HepG2 (cell line): ENCODE results near the gene FMO2. TPM values are rescaled to one million over a fixed set of nuclear protein-coding genes. Genes with fewer than 3 reads are reported as not detected.

Experiments
- ATAC-seq: fragments of 200-7000 bp; cut with Tn5 transposase; 3 replicates; pipeline ENCODE4 v1.9.1; 2020; ENCODE audit warnings: mild to moderate bottlenecking, moderate library complexity
- BruUV-seq: library from RNA; stranded (reverse); fragments of 400-500 nt; replicated peaks from 2 replicates; lab custom pipeline; 2021; lab: Mats Ljungman, UMichigan
- CTCF ChIA-PET: fragments of 300-600 bp; formaldehyde crosslinking; extraction: SDS; loops from one replicate; lab custom pipeline; 2021; ENCODE audit warnings: low total read pairs, inconsistent platforms, low intra/inter-chr PET ratio; lab: Yijun Ruan, JAX
- POLR2A ChIA-PET: fragments of 350-600 bp; sonication (Branson Sonifier 250); formaldehyde crosslinking; loops from one replicate; lab custom pipeline; 2020; ENCODE audit warnings: antibody characterized with exemption, inconsistent platforms; lab: Yijun Ruan, JAX
- DNase-seq: peaks from one replicate; pipeline ENCODE4 v3.0.0-alpha.2; 2015; ENCODE audit warnings: low spot score
- FAIRE-seq: peaks from 3 replicates; lab custom pipeline; 2011; peaks lifted over from hg19 to GRCh38; lab: Jason Lieb, UNC
- H2AFZ ChIP-seq: one replicate; pipeline ENCODE4 v1.6.1; 2011; ENCODE audit warnings: low read length, inconsistent platforms
- H3K27ac ChIP-seq: fragments of 300-600 bp; 3 replicates; pipeline ENCODE4 v1.8.0; 2011; ENCODE audit warnings: mixed run types, mild to moderate bottlenecking, mixed read lengths, low read length, inconsistent platforms; ENCODE audit not compliant: insufficient read depth; ENCODE audit errors: extremely low read length
- H3K27me3 ChIP-seq, 2 experiments: fragments of 200-600 bp in 1 of 2; 2 replicates in 1 of 2; 3 replicates in 1 of 2; pipeline versions ENCODE4 v1.6.0 to v1.8.0; 2011; ENCODE audit warnings: low read length in 2 of 2, mild to moderate bottlenecking in 2 of 2, moderate library complexity in 2 of 2, inconsistent platforms in 1 of 2; ENCODE audit not compliant: insufficient read depth in 2 of 2, control insufficient read depth in 1 of 2
- H3K36me3 ChIP-seq, 2 experiments: fragments of 200-600 bp in 1 of 2; replicated peaks in 1 of 2; 2 replicates in 1 of 2; 3 replicates in 1 of 2; pipeline versions ENCODE4 v1.5.1 to v1.8.0; 2011; ENCODE audit warnings: low read length in 2 of 2, inconsistent platforms in 1 of 2; ENCODE audit not compliant: insufficient read depth in 2 of 2, control insufficient read depth in 1 of 2
- H3K4me1 ChIP-seq: 2 replicates; pipeline ENCODE4 v1.5.1; 2012; ENCODE audit warnings: low read length, inconsistent platforms; ENCODE audit not compliant: insufficient read depth
- H3K4me2 ChIP-seq: 2 replicates; pipeline ENCODE4 v1.6.0; 2011; ENCODE audit warnings: low read depth, low read length, inconsistent platforms
- H3K4me3 ChIP-seq, 3 experiments: fragments of 200-600 bp in 1 of 3; sonication (generic), shearing (Covaris generic) in 1 of 3; replicated peaks in 1 of 3; 2 replicates each; pipeline ENCODE4 v1.5.1; 2011 to 2016; ENCODE audit warnings: low read length in 3 of 3, inconsistent platforms in 2 of 3, low read depth in 2 of 3, mild to moderate bottlenecking in 2 of 3, control low read depth in 1 of 3, mixed read lengths in 1 of 3; ENCODE audit not compliant: insufficient read depth in 1 of 3
- H3K79me2 ChIP-seq: one replicate; pipeline ENCODE4 v1.6.1; 2011; ENCODE audit warnings: low read length, inconsistent platforms; ENCODE audit not compliant: insufficient read depth
- H3K9ac ChIP-seq: 2 replicates; pipeline ENCODE4 v1.6.0; 2011; ENCODE audit warnings: mild to moderate bottlenecking, low read depth, low read length, inconsistent platforms; ENCODE audit not compliant: insufficient read depth
- H3K9me3 ChIP-seq: 2 replicates; pipeline ENCODE4 v1.5.1; 2012; ENCODE audit warnings: mild to moderate bottlenecking, low read length
- H4K20me1 ChIP-seq: 2 replicates; pipeline ENCODE4 v1.6.0; 2011; ENCODE audit warnings: inconsistent platforms, mild to moderate bottlenecking, low read length, moderate library complexity; ENCODE audit not compliant: insufficient read depth
- RARA ChIP-seq: IDR thresholded peaks from 2 replicates; pipeline ENCODE4 v1.6.1; 2016; ENCODE audit warnings: missing genetic modification reagents, missing compliant biosample characterization
- SIX4 ChIP-seq: sonication (generic); formaldehyde crosslinking; IDR thresholded peaks from 2 replicates; pipeline ENCODE4 v1.4.0; 2020; ENCODE audit warnings: missing genetic modification reagents
- ZBTB20 ChIP-seq: sonication (generic); formaldehyde crosslinking; IDR thresholded peaks from 2 replicates; pipeline ENCODE4 v1.8.1; 2023; ENCODE audit warnings: missing genetic modification reagents, low read depth, mild to moderate bottlenecking, borderline replicate concordance
- ZNF205 ChIP-seq: IDR thresholded peaks from 2 replicates; pipeline ENCODE4 v1.6.1; 2018; ENCODE audit warnings: missing biosample characterization, missing genetic modification reagents
- ZNF33B ChIP-seq: sonication (generic); formaldehyde crosslinking; IDR thresholded peaks from 2 replicates; pipeline ENCODE4 v1.5.1; 2020; ENCODE audit warnings: mild to moderate bottlenecking, missing genetic modification reagents
- WGBS: methylation state at CpG from one replicate; pipeline ENCODE4 v1.1.6; 2017; ENCODE audit warnings: low lambda C conversion rate; 5-methylcytosine and 5-hydroxymethylcytosine counted together
- in situ Hi-C: cut with HindIII; loops from 2 replicates; pipeline ENCODE4 v1.10.0; 2017; ENCODE audit warnings: low pct_unique_long_range_greater_than_20kb; ENCODE audit not compliant: extremely low pct_ligation_motif_present
- intact Hi-C: fragments of 100-400 bp; cut with micrococcal nuclease; formaldehyde crosslinking; loops from one replicate; pipeline ENCODE4 v1.10.0; 2022; ENCODE audit not compliant: unreplicated experiment
- polyA plus RNA-seq, 8 experiments: library from polyadenylated mRNA; depleted of rRNA in 3 of 8; stranded (reverse) in 7 of 8; unstranded in 1 of 8; fragments of >200 nt; fragmentation: Illumina TruSeq in 4 of 8; extraction: Trizol in 4 of 8; gene quantifications; 2 replicates each; pipeline versions ENCODE4 v1.2.1 to v1.2.3, GENCODE V29; 2011 to 2016; ENCODE audit warnings: low read depth in 4 of 8, missing spikeins in 1 of 8, mixed read lengths in 1 of 8; ENCODE audit not compliant: insufficient read depth in 1 of 8
- total RNA-seq, 5 experiments: library from RNA; depleted of rRNA; stranded (reverse); fragments of >200 nt; fragmentation: Illumina TruSeq; extraction: Trizol; gene quantifications; 2 replicates each; pipeline ENCODE4 v1.2.3, GENCODE V29; 2016; ENCODE audit warnings: low read depth in 1 of 5
- TF ChIP-seq, protein P1 (sequence below): sonication (generic); formaldehyde crosslinking; IDR thresholded peaks from 2 replicates; pipeline ENCODE4 v1.4.0; 2020; ENCODE audit warnings: mild to moderate bottlenecking, low read depth, missing genetic modification reagents

The FMO2 gene
- total and polyA plus RNA-seq, 2 of the 13 experiments (the other 11 are each of a cell fraction or from before 2014, with no cell fraction given): not detected

DNA sequence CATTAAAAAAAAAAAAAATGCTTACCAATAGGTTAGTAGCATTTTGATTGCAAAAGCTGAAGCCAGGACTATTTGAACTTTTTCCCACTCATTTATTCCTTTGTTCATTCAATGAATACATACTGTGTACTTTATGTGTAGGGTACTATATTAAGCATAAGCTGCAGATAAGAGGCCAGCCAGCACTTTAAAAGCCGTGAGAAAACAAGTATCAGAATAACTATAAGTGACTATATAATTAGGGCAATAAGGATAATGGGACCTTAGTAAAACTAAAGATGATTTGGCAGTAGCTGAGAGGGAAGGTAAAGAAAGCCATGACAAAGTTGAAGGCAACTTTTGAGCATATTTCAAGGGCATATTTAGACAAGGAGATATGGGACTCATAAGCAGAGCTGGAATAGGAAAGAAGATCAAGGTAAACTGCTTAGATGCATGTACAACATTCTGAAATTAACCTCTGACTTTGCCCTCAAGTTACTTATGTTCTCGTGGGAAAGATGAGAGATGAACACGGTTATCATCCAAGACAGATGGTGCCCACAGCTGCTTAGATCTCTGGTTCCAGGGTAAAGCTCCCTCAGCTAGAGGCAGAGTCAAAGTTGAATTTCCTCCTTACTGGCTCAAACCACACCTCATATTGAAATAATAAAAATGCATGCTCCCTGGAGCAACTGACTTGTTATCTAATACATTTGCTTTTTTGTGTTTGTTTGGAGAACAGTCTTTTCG lies 44.0 kb upstream of the FMO2 start:
- ATAC-seq (no peak), FAIRE-seq (no peak), DNase-seq (no peak)
- no peaks in the 10 kb centered on the region for H3K27me3 ChIP-seq
- H3K4me2 ChIP-seq: 0 out of 2 replicates have a peak overlapping the region, but pooled peaks have one; percentile 20
- no peak overlapping the region for H3K9ac ChIP-seq
- CTCF ChIA-PET: no interaction called here
- no peak overlapping the region for H3K27ac ChIP-seq
- H3K9me3 ChIP-seq: no peaks in the 10 kb centered on the region
- intact Hi-C loops: no loop called here
- H2AFZ ChIP-seq: no peak overlapping the region
- H4K20me1 ChIP-seq: no peaks in the 10 kb centered on the region
- in situ Hi-C loops: no loop called here
- TF ChIP-seq SIX4 (CRISPR knock-in tag) (no peak), ZNF205 (no peak), ZNF33B (CRISPR knock-in tag) (no peak), RARA (CRISPR knock-in tag) (no peak), ZBTB20 (CRISPR knock-in tag) (no peak)
- TF ChIP-seq, protein P1, sequence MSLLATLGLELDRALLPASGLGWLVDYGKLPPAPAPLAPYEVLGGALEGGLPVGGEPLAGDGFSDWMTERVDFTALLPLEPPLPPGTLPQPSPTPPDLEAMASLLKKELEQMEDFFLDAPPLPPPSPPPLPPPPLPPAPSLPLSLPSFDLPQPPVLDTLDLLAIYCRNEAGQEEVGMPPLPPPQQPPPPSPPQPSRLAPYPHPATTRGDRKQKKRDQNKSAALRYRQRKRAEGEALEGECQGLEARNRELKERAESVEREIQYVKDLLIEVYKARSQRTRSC (CRISPR knock-in tag): no peak
- TF ChIP-seq, all 625 proteins: peak for 0
- no peaks in the 10 kb centered on the region for H3K79me2 ChIP-seq
- BruUV-seq: no TSS peak
- H3K4me1 ChIP-seq: peaks cover 23% of the 10 kb centered on the region
- H3K36me3 ChIP-seq: no peaks in the 10 kb centered on the region
- POLR2A ChIA-PET: no interaction called here
- WGBS: 15% methylated on average over 3 of the region's 4 CpGs
- no peak overlapping the region for H3K4me3 ChIP-seq
